HG02759 (cell line): ENCODE results near the gene SIGLEC6.

Experiments used
- ATAC-seq: cut with Tn5 transposase; IDR thresholded peaks from one replicate; pipeline ENCODE4 v1.9.1; 2021; ENCODE audit warnings: mild to moderate bottlenecking, moderate library complexity; ENCODE audit not compliant: unreplicated experiment

The SIGLEC6 gene

DNA sequence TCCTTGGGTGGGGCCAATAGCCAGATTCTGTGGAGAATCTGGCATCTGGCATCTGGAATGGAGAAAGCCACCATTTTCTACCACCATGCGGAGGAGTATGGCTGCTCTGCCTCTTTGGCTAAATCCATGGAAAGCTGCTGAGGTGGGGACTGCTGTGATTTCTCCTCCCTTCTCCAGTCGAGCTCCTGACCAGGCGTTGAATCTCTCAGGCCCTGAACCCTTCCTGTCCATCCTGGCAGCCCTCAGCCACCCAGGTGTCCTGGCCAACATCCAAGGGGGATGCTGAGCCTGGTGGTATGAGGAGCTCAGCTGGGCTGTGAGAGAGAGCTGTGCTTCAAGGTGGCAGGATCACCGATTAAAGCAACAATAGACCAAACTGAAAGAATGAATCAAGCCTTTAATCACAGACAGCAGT lies 17.4 kb upstream of the SIGLEC6 start:
- ATAC-seq: no peak

GRCh38 chr19:51548213-51548651 lies 16.8 kb upstream of the SIGLEC6 start:
- no peak for ATAC-seq

- ATAC-seq: no peak
Measured at GRCh38 chr19:51547397-51548212, 16.1 kb upstream of the SIGLEC6 start.

- no peak for ATAC-seq
Measured at GRCh38 chr19:51546650-51547396, 15.4 kb upstream of the SIGLEC6 start.

DNA sequence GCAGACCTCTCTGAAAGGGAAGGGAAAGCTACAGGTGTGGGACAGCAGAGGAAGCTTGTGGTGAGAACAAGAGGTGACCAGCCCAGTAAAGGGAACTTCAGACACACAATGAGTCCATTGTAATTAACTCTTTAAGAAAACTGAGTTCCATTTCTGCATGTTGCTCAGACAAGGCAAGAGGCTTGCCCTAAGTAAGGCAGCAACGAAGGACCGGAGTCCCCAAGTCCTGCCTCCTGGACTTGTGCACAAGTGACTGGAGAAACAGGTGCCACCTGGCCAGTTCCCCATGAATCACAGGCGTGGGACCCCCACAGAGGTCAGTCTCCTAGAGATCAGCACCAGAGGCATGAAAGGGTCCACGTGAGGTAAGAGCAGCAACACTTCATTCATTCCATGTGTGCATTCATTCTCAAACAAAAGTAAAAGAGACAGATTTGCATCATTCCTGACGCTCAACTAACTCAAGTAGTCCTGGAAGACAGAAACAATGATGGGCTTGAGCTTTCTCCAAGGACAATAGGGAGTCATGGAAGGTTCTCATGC lies 14.7 kb upstream of the SIGLEC6 start:
- ATAC-seq: no peak

- ATAC-seq: no peak
Measured at GRCh38 chr19:51544038-51544437, 12.6 kb upstream of the SIGLEC6 start.

GRCh38 chr19:51542699-51543098 lies 11.2 kb upstream of the SIGLEC6 start:
- ATAC-seq: no peak

DNA sequence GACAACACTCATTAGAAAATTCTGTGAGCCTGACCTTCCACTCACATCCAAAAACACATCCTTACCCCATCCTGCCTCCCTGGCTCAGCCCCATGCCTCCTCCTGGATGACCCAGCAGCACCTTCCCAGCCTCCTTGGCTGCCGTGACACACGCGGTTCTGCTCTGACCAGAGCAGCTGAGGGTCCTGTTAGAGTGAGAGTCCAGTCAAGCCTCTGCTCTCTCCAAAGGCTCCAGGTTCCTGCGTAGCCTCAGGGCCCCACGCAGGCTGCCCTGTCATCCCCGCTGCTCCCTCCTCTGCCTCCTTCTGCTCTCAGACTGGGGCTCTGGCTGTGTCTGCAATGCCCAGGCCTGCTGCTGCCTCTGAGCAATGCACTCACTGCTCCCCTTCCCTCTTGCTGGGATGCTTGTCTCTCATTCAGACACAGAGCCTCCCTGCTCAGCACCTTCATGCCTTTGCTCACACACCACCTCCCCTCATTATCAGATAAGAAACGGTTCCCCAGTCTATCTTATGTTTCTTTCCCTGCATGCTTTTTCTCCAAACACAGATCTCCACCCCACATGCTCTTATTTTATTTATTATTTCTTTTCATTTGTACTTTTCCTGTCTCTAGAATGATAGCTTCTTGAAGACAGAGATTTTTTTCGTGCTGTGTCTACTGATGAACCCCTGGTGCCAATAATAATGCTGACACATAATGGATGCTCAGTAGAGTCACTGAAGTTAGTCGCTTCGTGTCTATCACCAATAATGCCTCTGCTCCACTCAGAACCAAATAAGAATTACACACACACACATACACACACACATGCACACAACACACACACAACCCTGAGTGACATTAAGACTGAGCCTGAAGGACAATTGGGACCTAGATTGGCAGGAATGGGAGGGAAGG lies 10.2 kb upstream of the SIGLEC6 start:
- ATAC-seq: no peak

GRCh38 chr19:51539821-51540366 lies 8.4 kb upstream of the SIGLEC6 start:
- ATAC-seq: no peak

GRCh38 chr19:51535535-51535934 lies 4.1 kb upstream of the SIGLEC6 start:
- ATAC-seq: no peak

GRCh38 chr19:51530616-51531015 lies 854 bp downstream of the SIGLEC6 start:
- ATAC-seq: no peak

DNA sequence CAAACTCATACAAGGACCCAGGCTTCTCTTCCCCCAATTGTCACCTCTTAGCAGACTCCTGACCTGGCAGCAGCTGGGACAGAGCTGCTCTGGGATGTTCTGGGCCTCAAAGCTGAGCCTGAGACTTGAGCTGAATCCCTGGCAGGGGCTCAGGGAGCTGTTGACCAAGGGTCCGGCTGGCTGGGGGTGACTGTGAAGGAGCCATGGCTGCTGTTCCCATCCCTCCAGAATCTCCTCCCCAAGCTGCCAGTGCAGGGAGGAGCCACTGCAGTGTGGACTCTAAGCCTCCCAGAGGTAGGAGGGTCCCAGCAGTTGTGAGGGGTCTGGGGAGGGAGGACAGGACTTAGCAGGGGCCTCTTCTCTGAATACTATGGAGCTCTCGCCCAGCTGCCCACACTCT lies 2.2 kb downstream of the SIGLEC6 start:
- no peak for ATAC-seq

DNA sequence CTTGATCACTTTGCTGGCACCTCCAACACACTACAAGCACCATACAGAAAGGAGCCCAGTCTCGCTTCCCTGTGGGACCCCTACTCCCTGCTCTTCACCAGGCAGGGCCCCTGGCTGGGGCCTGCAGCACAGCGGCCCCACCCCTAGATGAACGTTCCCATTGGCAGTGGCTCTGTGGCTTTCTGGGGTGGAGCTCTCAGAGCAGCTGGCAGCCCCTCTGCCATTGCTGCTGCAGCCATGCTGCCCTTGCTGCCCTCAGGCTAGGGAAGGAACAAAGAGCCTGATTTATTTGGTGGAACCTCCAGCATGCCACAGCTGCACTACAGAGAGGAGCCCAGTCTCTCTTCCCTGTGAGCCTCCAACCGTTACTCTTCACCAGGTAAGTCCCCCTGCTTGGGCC lies 5.8 kb downstream of the SIGLEC6 start:
- no peak for ATAC-seq

DNA sequence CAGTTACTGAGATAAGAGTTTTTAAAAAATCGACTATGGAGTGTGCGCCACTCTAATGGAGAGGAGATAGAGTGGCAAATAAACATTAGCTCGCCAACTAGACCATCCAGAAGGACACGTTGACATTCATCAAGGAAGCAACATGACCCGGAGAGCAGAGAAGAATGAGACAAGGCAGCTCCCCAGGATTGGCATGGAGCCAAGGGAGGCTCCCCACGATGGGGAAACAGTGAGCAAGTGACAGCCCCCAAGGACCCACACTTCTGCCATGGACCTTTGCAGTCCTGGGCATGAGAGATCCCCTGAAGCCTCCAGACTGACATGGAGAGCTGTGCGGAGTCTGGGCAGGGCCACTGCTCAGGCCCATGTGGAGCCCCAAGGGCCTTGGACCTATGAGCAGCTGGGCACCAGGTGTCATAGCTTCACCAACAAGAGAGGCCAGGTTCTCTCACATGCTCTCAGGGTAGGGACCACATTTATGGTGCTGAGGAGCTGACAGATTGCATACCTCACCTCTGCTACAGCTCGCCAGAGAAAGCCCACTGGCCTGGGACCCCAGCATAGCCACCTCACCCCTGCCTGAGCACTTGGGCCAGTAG lies 6.7 kb downstream of the SIGLEC6 start:
- ATAC-seq: no peak

DNA sequence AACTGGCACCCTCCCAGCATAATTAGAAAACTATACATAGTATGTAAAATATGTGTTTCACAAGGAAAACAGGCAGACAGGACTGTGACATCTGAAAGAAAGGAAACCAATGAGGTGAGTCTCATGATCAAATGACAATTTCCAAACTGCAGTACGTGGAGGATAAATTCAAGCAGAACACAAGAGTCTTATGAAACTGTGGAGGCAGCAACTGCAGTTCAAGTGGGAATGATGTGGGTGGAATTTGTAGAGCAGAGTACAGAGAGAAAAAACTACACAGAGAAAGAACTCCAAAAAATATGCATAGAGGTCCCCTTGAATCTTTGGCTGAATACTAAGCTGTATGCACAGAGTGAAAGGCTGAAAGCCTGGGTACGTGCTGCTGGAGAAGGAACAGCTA lies 9.7 kb downstream of the SIGLEC6 start:
- ATAC-seq: no peak

DNA sequence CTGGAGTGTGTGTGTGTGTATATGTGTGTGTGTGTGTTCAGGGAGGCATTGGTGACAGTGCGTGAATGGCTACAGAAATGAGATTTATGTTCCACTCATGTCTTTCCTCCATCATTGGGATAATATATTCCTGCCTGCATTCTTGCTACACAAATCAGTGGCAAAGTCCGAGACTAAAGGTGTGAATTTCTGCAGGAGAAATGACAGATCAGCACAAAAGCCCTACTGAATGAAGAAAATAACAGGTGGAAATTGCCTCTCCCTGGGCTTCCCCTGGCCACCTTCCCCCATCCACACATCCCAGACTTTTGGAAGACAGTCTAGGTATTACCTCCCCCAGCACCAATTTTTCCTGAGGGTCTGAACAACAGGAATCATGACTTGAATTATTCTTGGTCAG lies 10.1 kb downstream of the SIGLEC6 start:
- no peak for ATAC-seq

DNA sequence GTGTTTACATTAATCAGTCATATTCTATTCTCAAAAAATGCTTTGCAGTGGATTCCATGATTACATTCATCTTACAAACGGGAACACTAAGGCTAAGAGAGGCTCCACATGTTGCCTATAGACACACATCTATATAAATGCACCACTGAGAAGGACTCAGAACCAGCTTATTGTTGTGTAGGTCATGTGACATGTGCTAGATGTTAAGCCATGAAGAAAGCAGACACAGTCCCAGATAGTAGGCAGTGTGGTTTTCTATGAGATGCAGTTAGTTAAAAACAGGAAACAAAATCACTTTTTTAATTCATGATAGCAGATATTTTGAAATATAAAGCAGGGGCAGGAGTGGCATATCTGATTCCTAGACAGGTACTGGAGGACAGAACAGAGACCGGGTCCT lies 10.7 kb downstream of the SIGLEC6 start:
- ATAC-seq: no peak

DNA sequence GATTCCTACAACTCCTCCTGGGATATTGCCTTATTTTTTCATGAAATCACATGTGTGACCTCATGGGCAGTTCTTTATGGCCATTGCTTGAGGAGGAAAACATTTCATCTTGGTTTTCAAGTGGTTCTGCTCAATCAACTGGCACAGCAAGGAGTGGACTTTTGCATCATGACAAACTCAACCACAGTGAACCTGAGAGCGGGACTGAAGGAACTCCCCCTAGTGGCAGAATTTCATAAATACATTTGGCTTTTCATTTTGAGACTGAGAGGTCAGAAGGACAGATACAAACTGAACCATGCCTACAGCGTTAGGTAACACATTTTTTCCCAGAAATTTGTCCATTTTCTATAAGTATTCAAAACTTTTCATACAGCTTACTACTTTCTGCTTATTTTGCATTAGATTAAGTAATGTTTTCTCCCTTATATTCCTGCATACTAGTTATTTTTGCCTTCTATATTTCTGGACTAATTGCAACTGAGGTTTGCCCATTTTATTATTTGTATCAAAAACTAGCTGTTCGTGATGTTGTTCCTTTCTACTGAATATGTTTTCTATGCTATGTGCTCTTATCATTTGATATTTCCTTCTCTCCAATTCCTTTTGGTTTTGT lies 16.5 kb downstream of the SIGLEC6 start:
- no peak for ATAC-seq

DNA sequence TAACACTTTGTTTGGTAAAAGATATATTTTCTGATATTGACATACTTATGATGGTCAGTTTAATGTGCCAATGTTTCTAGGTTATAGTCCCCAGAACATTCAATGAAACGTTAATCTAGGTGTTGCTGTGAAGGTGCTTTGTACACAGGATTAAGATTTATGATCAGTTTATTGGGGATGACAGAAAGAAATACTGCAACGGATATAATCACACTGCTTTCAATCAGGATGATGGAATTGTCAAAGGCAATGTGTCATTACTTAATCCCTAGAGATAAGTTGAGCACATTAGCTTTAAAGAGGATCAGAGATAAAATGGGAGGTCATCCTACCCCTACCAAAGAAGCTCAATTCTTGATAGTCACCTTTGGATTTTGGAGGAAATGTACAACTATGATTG lies 17.5 kb downstream of the SIGLEC6 start:
- ATAC-seq: no peak

- ATAC-seq: no peak
Measured at GRCh38 chr19:51511353-51511752, 20.1 kb downstream of the SIGLEC6 start.
